SU-DHL-6 (cell line): ENCODE results near the gene ZNF480.
A peak's percentile ranks its signal among the peaks of the same experiment; 100 is the strongest.

Experiments
- H2AFZ ChIP-seq: fragments of 200-600 bp; sonication (generic); 2 replicates; pipeline ENCODE4 v1.6.1; 2014; ENCODE audit warnings: low read depth, mild to moderate bottlenecking, moderate library complexity, mixed read lengths, antibody characterized with exemption, low read length; ENCODE audit not compliant: severe bottlenecking
- H3F3A ChIP-seq: fragments of 200-600 bp; shearing (Covaris generic); 2 replicates; pipeline ENCODE4 v1.6.0; 2016; ENCODE audit warnings: antibody characterized with exemption, mild to moderate bottlenecking; ENCODE audit not compliant: insufficient read depth
- H3K27ac ChIP-seq: fragments of 200-600 bp; sonication (generic); 2 replicates; pipeline ENCODE4 v1.5.1; 2016; ENCODE audit warnings: low read depth, mild to moderate bottlenecking, low read length, moderate library complexity, mixed read lengths
- H3K27me3 ChIP-seq: fragments of 200-600 bp; sonication (generic), shearing (Covaris generic); 2 replicates; pipeline ENCODE4 v1.6.0; 2014; ENCODE audit warnings: mild to moderate bottlenecking, low read length
- H3K36me3 ChIP-seq: fragments of 200-600 bp; sonication (generic); 2 replicates; pipeline ENCODE4 v1.6.1; 2014; ENCODE audit warnings: mild to moderate bottlenecking, low read length, mixed read lengths
- H3K4me2 ChIP-seq: fragments of 300-600, 200-600 bp; shearing (Covaris generic), sonication (generic); 2 replicates; pipeline ENCODE4 v1.6.0; 2014; ENCODE audit warnings: low read length, low read depth, mild to moderate bottlenecking; ENCODE audit not compliant: poor library complexity, severe bottlenecking
- H3K4me3 ChIP-seq: fragments of 200-600 bp; sonication (generic); 2 replicates; pipeline ENCODE4 v1.5.1; 2014; ENCODE audit warnings: antibody characterized with exemption, low read length, mild to moderate bottlenecking, mixed read lengths; ENCODE audit not compliant: insufficient read depth, poor library complexity, severe bottlenecking
- H3K79me2 ChIP-seq: fragments of 200-600 bp; sonication (generic); 2 replicates; pipeline ENCODE4 v1.6.1; 2014; ENCODE audit warnings: mild to moderate bottlenecking, low read length, moderate library complexity; ENCODE audit not compliant: insufficient read depth
- H3K9ac ChIP-seq: fragments of 200-600 bp; sonication (generic); 2 replicates; pipeline ENCODE4 v1.7.0; 2014; ENCODE audit warnings: mild to moderate bottlenecking, low read length
- H3K9me2 ChIP-seq: fragments of 200-600 bp; sonication (generic); replicated peaks from 2 replicates; pipeline ENCODE4 v1.6.1; 2014; ENCODE audit warnings: low read length; ENCODE audit not compliant: insufficient read depth
- H3K9me3 ChIP-seq: fragments of 200-600 bp; sonication (generic); 2 replicates; pipeline ENCODE4 v1.6.1; 2014; ENCODE audit warnings: low read length, mixed read lengths; ENCODE audit not compliant: insufficient read depth
- H4K20me1 ChIP-seq: fragments of 200-600 bp; sonication (generic); 2 replicates; pipeline ENCODE4 v1.6.1; 2014; ENCODE audit warnings: low read depth, mild to moderate bottlenecking, antibody characterized with exemption, low read length, moderate library complexity, mixed read lengths
- EZH2phosphoT487 ChIP-seq: fragments of 200-600 bp; sonication (generic), shearing (Covaris generic); conservative IDR thresholded peaks from 2 replicates; pipeline ENCODE4 v1.6.1; 2018; ENCODE audit warnings: mild to moderate bottlenecking, antibody characterized with exemption, low read length, moderate library complexity, mixed read lengths
- TF ChIP-seq, protein P1 (sequence below): fragments of 200-600 bp; sonication (generic); IDR thresholded peaks from one replicate; pipeline ENCODE4 v1.5.1; 2017; ENCODE audit warnings: antibody characterized with exemption, mild to moderate bottlenecking, low read length, moderate library complexity; ENCODE audit not compliant: insufficient read depth, poor library complexity, severe bottlenecking

ZNF480 gene

DNA sequence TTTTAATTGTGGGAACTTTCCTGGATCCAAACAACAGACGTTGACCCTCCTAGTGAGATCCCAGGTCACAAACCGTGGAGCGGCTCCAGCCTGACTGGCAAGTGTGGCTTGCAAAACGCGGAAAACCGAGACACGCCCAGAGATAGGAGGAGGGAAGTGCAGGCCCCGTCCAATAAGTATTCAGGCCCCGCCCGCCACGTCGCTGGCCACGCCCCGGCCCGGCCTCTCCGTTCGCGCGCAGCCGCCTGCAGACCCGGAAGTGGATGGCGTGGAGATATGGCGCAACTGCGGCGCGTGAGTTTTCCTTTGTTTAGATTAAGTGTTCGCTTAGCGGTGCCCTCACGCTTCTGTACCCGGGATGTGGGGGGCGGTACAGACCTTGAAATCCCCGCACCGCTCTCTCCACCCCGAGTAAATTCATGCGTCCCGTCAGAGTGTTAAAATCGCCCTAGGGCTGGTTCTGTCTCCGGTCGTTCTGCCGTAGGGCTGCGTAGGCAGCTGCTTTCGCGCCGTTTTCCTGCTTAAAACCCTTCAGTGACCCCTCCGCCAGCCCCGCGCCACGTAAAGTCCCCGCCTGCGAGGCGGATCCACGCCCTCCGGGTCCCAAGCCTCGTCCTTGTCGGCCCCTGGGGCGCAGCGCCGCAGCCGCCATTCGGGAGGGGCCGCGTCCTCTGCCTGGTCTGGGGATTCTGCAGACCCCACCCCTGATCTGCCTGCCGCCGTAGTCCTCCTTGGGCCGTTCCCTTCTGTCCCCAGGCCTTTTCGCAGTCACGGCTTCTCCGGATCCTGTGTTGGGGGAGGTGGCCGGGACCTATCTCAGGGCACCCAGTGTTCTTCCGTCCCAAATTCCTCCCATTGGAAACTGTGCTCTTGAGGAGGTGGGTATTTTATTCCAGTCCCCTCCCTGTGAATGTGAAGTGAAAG, 27.4 kb upstream of the ZNF480 start, which contains the start of gene ZNF766:
Gene ZNF766, plus strand, starts transcription at position 250 of the 924 bp plus-strand sequence. Its CDS starts 27 bp downstream, at position 277.
- peaks cover 49% of the 10 kb centered on the region for H3K79me2 ChIP-seq

DNA sequence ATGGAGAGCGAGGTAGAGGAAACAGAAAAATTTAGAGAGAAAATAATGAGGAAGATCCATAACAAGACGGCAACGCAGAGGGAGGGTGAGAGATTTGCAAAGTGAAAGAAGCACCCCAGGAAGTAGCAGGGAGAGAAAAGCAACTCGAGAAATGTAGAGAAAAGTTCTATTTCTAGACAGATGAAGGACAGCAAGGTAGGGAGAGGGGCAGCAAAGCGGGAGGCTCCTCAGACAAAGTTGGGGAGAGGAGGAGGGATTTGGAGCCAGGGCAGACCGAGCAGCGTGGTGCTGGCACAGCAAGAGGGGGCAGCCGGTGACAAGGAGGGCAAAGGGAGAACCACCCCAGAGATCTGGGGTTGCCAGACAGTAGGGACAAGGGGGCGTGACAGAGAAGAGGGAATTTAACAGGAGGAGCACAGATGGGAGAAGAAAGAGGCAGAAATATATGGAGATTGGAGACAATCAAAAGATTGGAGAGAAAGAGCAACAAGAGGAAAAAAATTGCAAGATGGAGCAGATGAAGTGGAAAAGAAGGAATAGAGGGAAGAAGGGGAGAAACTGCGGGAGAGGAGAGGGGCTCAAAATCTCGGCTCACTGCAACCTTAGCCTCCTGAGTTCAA, 26.6 kb upstream of the ZNF480 start:
- H3K27me3 ChIP-seq: no peaks in the 10 kb centered on the region
- H3K9me2 ChIP-seq: no peaks in the 10 kb centered on the region
- H3K9ac ChIP-seq: peak overlapping the region; percentile 94
- peaks cover 57% of the 10 kb centered on the region for H3K79me2 ChIP-seq
- H4K20me1 ChIP-seq: no peaks in the 10 kb centered on the region
- H2AFZ ChIP-seq: peak overlapping the region; percentile 55
- H3K36me3 ChIP-seq: peaks cover 8% of the 10 kb centered on the region
- peak overlapping the region; percentile 65; the same call in 1 of the 2 replicates for H3K27ac ChIP-seq
- TF ChIP-seq, protein P1, sequence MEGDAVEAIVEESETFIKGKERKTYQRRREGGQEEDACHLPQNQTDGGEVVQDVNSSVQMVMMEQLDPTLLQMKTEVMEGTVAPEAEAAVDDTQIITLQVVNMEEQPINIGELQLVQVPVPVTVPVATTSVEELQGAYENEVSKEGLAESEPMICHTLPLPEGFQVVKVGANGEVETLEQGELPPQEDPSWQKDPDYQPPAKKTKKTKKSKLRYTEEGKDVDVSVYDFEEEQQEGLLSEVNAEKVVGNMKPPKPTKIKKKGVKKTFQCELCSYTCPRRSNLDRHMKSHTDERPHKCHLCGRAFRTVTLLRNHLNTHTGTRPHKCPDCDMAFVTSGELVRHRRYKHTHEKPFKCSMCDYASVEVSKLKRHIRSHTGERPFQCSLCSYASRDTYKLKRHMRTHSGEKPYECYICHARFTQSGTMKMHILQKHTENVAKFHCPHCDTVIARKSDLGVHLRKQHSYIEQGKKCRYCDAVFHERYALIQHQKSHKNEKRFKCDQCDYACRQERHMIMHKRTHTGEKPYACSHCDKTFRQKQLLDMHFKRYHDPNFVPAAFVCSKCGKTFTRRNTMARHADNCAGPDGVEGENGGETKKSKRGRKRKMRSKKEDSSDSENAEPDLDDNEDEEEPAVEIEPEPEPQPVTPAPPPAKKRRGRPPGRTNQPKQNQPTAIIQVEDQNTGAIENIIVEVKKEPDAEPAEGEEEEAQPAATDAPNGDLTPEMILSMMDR: no peak
- no peak for TF ChIP-seq EZH2phosphoT487
- H3K4me2 ChIP-seq: peak overlapping the region; percentile 75
- H3F3A ChIP-seq: no peaks in the 10 kb centered on the region
- no peaks in the 10 kb centered on the region for H3K9me3 ChIP-seq
- H3K4me3 ChIP-seq: peak overlapping the region; percentile 92

More for the DNA sequence above, 27.4 kb upstream of the ZNF480 start, which contains the start of gene ZNF766:
- Histone ChIP-seq H3K9ac (peak within 1 kb of the TSS; percentile 94), H4K20me1 (no peaks in the 10 kb centered on the region), H3F3A (no peaks in the 10 kb centered on the region), H2AFZ (peak within 1 kb of the TSS; percentile 79), H3K9me2 (no peaks in the 10 kb centered on the region), H3K27me3 (no peaks in the 10 kb centered on the region), H3K4me2 (peak within 1 kb of the TSS; percentile 75), H3K4me3 (peak within 1 kb of the TSS; percentile 92), H3K9me3 (no peaks in the 10 kb centered on the region), H3K36me3 (peaks cover 8% of the 10 kb centered on the region), H3K27ac (peak within 1 kb of the TSS; percentile 65)
- TF ChIP-seq EZH2phosphoT487: no peak
- TF ChIP-seq, protein P1: no peak

- Histone ChIP-seq H3K9me2 (no peaks in the 10 kb centered on the region), H3K9me3 (no peaks in the 10 kb centered on the region), H2AFZ (no peak overlapping the region), H3K9ac (no peak overlapping the region), H4K20me1 (0 out of 2 replicates have a peak, but pooled peaks cover 5% of the 10 kb centered on the region), H3K27ac (no peak overlapping the region), H3K4me2 (no peak overlapping the region), H3K36me3 (peaks cover 14% of the 10 kb centered on the region), H3F3A (no peaks in the 10 kb centered on the region), H3K27me3 (no peaks in the 10 kb centered on the region), H3K4me3 (no peak overlapping the region), H3K79me2 (peaks cover 86% of the 10 kb centered on the region)
- TF ChIP-seq, protein P1: no peak
- no peak for TF ChIP-seq EZH2phosphoT487
Measured at GRCh38 chr19:52273301-52273700, 23.7 kb upstream of the ZNF480 start.
